HEK293T (cell line): ENCODE data around the gene QSOX1.

ENCODE experiments used
- ARNT ChIP-seq: fragments of 450-650 bp; IDR thresholded peaks from 2 replicates; pipeline ENCODE4 v1.6.1; 2017; ENCODE audit warnings: mild to moderate bottlenecking
- BHLHE40 ChIP-seq: fragments of 450-650 bp; IDR thresholded peaks from 2 replicates; pipeline ENCODE4 v1.6.1; 2016; ENCODE audit warnings: mild to moderate bottlenecking, moderate library complexity, borderline replicate concordance
- ELF4 ChIP-seq: fragments of 450-650 bp; IDR thresholded peaks from 2 replicates; pipeline ENCODE4 v1.6.1; 2017; ENCODE audit warnings: antibody characterized with exemption
- FOXA1 ChIP-seq: fragments of 450-650 bp; IDR thresholded peaks from 2 replicates; pipeline ENCODE4 v1.6.1; 2016; ENCODE audit warnings: mild to moderate bottlenecking
- FOXK2 ChIP-seq: fragments of 450-650 bp; IDR thresholded peaks from 2 replicates; pipeline ENCODE4 v1.6.1; 2016; ENCODE audit warnings: mild to moderate bottlenecking
- FOXM1 ChIP-seq: fragments of 450-650 bp; IDR thresholded peaks from 2 replicates; pipeline ENCODE4 v1.6.1; 2017; ENCODE audit warnings: mild to moderate bottlenecking, borderline replicate concordance
- HDGF ChIP-seq: fragments of 450-650 bp; IDR thresholded peaks from 2 replicates; pipeline ENCODE4 v1.6.1; 2017; ENCODE audit warnings: antibody characterized with exemption, borderline replicate concordance
- L3MBTL2 ChIP-seq: fragments of 450-650 bp; conservative IDR thresholded peaks from 2 replicates; pipeline ENCODE4 v1.6.1; 2016; ENCODE audit warnings: mild to moderate bottlenecking
- NFRKB ChIP-seq: fragments of 450-650 bp; IDR thresholded peaks from 2 replicates; pipeline ENCODE4 v1.6.1; 2016; ENCODE audit warnings: mild to moderate bottlenecking, moderate library complexity
- SP1 ChIP-seq: fragments of 450-650 bp; IDR thresholded peaks from 2 replicates; pipeline ENCODE4 v1.6.1; 2017
- SUZ12 ChIP-seq: fragments of 450-650 bp; IDR thresholded peaks from 2 replicates; pipeline ENCODE4 v1.6.1; 2016; ENCODE audit warnings: mild to moderate bottlenecking
- TARDBP ChIP-seq: fragments of 450-650 bp; IDR thresholded peaks from 2 replicates; pipeline ENCODE4 v1.6.1; 2016
- TF ChIP-seq, protein P1 (sequence below): fragments of 450-650 bp; IDR thresholded peaks from 2 replicates; pipeline ENCODE4 v1.6.1; 2016

DNA sequence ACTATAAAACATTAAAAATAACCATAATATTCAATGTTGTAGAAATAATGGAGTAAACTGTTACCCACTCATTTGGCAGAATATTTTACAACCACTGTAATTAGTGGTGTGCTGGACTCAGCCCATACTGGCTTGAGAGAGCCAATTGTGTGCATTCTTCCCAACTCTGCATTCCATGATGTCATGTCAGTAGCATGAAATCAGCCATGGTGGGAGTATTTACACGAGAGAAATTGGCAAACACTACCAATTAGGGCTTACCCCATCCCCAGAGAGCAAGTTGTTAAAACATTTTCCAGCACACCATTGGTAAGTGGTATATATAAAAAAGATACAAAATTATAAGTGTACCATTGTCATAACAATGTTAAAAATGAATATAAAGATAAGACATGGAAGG is 19.1 kb upstream of the QSOX1 start:
- no peak for TF ChIP-seq SUZ12
- TF ChIP-seq SP1: no peak
- TF ChIP-seq HDGF: no peak
- no peak for TF ChIP-seq FOXA1
- TF ChIP-seq ELF4: no peak
- no peak for TF ChIP-seq FOXM1
- no peak for TF ChIP-seq BHLHE40
- TF ChIP-seq FOXK2: no peak
- no peak for TF ChIP-seq TARDBP
- TF ChIP-seq L3MBTL2: no peak
- TF ChIP-seq NFRKB: no peak
- TF ChIP-seq, protein P1, sequence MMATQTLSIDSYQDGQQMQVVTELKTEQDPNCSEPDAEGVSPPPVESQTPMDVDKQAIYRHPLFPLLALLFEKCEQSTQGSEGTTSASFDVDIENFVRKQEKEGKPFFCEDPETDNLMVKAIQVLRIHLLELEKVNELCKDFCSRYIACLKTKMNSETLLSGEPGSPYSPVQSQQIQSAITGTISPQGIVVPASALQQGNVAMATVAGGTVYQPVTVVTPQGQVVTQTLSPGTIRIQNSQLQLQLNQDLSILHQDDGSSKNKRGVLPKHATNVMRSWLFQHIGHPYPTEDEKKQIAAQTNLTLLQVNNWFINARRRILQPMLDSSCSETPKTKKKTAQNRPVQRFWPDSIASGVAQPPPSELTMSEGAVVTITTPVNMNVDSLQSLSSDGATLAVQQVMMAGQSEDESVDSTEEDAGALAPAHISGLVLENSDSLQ: no peak
- TF ChIP-seq ARNT: no peak
